Lung (tissue), 12 donors: ENCODE results near the gene ZBTB25. TPM values are rescaled to one million over a fixed set of nuclear protein-coding genes. Genes with fewer than 3 reads are reported as not detected.

Source experiments
- ATAC-seq: fragments of 200-7000 bp; cut with Tn5 transposase; one replicate; pipeline ENCODE4 v1.9.1; 2020; ENCODE audit warnings: moderate number of reproducible peaks; ENCODE audit not compliant: insufficient read depth, low FRiP score
- DNase-seq, 3 donors: peaks; one replicate each; pipeline ENCODE4 v3.0.0-alpha.2; 2013 to 2017
- H3K27ac ChIP-seq, 2 donors: one replicate each; pipeline ENCODE4 v1.5.1; 2013; ENCODE audit warnings: mild to moderate bottlenecking in 2 of 2, moderate library complexity in 2 of 2, control low read depth in 1 of 2, inconsistent platforms in 1 of 2, low read depth in 1 of 2, low read length in 1 of 2
- H3K27me3 ChIP-seq, 3 donors: one replicate each; pipeline ENCODE4 v1.5.1; 2013; ENCODE audit warnings: low read length in 2 of 3; ENCODE audit not compliant: control insufficient read depth in 3 of 3, insufficient read depth in 3 of 3
- H3K36me3 ChIP-seq, 4 donors: one replicate each; pipeline ENCODE4 v1.5.1; 2013; ENCODE audit warnings: low read length in 4 of 4, mild to moderate bottlenecking in 1 of 4, moderate library complexity in 1 of 4; ENCODE audit not compliant: control insufficient read depth in 4 of 4, insufficient read depth in 4 of 4
- H3K4me1 ChIP-seq, 5 donors: one replicate each; pipeline ENCODE4 v1.5.1; 2013; ENCODE audit warnings: low read length in 5 of 5, mild to moderate bottlenecking in 2 of 5, moderate library complexity in 1 of 5; ENCODE audit not compliant: control insufficient read depth in 5 of 5, insufficient read depth in 5 of 5
- H3K4me3 ChIP-seq: one replicate; pipeline ENCODE4 v1.5.1; 2013; ENCODE audit warnings: mild to moderate bottlenecking, control low read depth, moderate library complexity
- H3K9ac ChIP-seq, 2 donors: one replicate each; pipeline ENCODE4 v1.5.1; 2013; ENCODE audit warnings: low read length in 2 of 2, control low read depth in 1 of 2; ENCODE audit not compliant: insufficient read depth in 1 of 2
- H3K9me3 ChIP-seq, 4 donors: one replicate each; pipeline ENCODE4 v1.5.1; 2013; ENCODE audit warnings: low read length in 3 of 4, mild to moderate bottlenecking in 1 of 4, moderate library complexity in 1 of 4; ENCODE audit not compliant: control insufficient read depth in 4 of 4, insufficient read depth in 3 of 4
- CTCF ChIP-seq: IDR thresholded peaks from 2 replicates; pipeline ENCODE4 v1.5.1; 2012; ENCODE audit warnings: mild to moderate bottlenecking; ENCODE audit errors: control extremely low read depth, extremely low read depth
- WGBS, 2 donors: extraction: QIAGEN DNeasy Blood & Tissue Kit; methylation state at CpG; one replicate each; pipeline ENCODE4 v1.1.7; 2013; 5-methylcytosine and 5-hydroxymethylcytosine counted together
- polyA plus RNA-seq, 2 donors: library from polyadenylated mRNA; stranded (reverse); fragments of 200-250 nt; gene quantifications; one replicate each; pipeline ENCODE4 v1.2.1, GENCODE V29; 2013
- total RNA-seq, 2 donors: library from RNA; depleted of rRNA in 1 of 2; stranded (reverse); fragments of >200 nt in 1 of 2; gene quantifications; one replicate each; pipeline ENCODE4 v1.2.1, GENCODE V29; 2014 to 2021
- donor health status: control.
- donor health status: control.
- donor health status: Bipolar disorder and iron deficiency.
- donor health status: healthy.
- donor health status: DM: yes; HTN: yes; CAD: no.

Gene ZBTB25
- total and polyA plus RNA-seq, 4 donors = 4.0 to 15.4 (median 9.2) TPM

- WGBS, 2 donors = 63 to 72% methylated on average over 4 of the region's 4 CpGs
Measured at GRCh38 chr14:64459405-64460136, 44.1 kb downstream of the ZBTB25 start.

GRCh38 chr14:64454671-64455070, 49.0 kb downstream of the ZBTB25 start:
- ATAC-seq (no peak), DNase-seq (no peak)
- Histone ChIP-seq H3K36me3 (peaks cover 17 to 35% (median 26%) of the 10 kb centered on the region in 4 donors), H3K9ac (no peak overlapping the region), H3K9me3 (no peaks in the 10 kb centered on the region), H3K4me3 (no peak overlapping the region), H3K4me1 (no peaks in the 10 kb centered on the region), H3K27me3 (no peaks in the 10 kb centered on the region), H3K27ac (no peak overlapping the region)
- no peak for TF ChIP-seq CTCF
- WGBS, 2 donors = 97 to 100% methylated on average over 10 of the region's 10 CpGs

More at GRCh38 chr14:64459405-64460136, 44.1 kb downstream of the ZBTB25 start:
- Histone ChIP-seq H3K27me3 (no peaks in the 10 kb centered on the region), H3K27ac (no peak overlapping the region), H3K9me3 (no peaks in the 10 kb centered on the region), H3K9ac (no peak overlapping the region), H3K36me3 (peaks cover 4 to 23% (median 8%) of the 10 kb centered on the region in 4 donors), H3K4me3 (no peak overlapping the region), H3K4me1 (peaks cover 0 to 1% (median 0%) of the 10 kb centered on the region in 5 donors)
- ATAC-seq (no peak), DNase-seq (no peak)
- TF ChIP-seq CTCF = no peak

- Histone ChIP-seq H3K9ac (no peak overlapping the region), H3K4me3 (no peak overlapping the region), H3K27me3 (no peaks in the 10 kb centered on the region), H3K27ac (no peak overlapping the region), H3K4me1 (peaks cover 0 to 16% (median 0%) of the 10 kb centered on the region in 5 donors), H3K9me3 (no peaks in the 10 kb centered on the region), H3K36me3 (peaks cover 22 to 37% (median 26%) of the 10 kb centered on the region in 4 donors)
- 78 to 87% methylated on average over 2 of the region's 2 CpGs for WGBS, 2 donors
- DNase-seq = no peak
- no peak for TF ChIP-seq CTCF
- no peak for ATAC-seq
Measured at GRCh38 chr14:64450255-64450654, 53.4 kb downstream of the ZBTB25 start.
